ENCODE data around the gene SLC39A8.
"Not testable (repeated sequence)": the region's sequence is repeated elsewhere in the genome, so short reads cannot be mapped to it uniquely, and the experiment has no call there.

Gene SLC39A8

DNA sequence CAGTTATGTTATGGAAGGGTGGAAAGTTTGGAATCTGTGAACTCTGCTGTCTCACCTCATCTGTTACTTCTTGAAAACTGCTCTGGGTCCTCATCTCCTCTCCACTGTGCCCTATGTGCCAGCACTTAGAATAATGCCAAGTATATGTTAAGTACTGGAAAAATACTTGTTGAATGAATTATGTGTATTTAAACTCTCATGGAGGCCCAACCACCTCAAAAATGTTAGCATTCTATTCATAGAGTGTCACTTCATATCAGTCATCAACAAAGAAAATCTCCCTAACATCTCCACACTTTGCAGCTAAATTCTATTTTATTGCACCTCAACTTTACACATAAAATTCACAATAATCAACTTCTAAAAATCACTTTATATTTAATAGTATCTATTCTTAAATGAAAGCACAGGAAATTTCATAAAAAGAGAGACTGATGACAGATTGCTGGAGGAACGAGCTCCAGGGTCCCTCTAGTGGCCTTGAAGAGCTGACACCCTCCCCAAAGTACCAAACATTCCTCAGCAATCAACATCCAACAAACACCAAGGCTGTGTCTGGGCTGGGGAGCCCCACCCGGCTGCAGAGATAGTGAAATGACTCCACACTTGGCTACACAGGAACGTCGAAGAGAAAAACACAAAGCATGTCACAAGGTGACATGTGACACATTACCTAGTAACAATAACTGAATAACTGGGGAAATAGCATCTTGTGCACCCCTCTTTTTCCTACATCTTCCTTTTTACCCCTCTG is 45.8 kb downstream of the SLC39A8 start:
- Histone ChIP-seq H3K4me3 (ENCODE audit: low read length) (no peak overlapping the region), H3K4me1 (ENCODE audit: insufficient read depth, low read length) (peaks cover 15% of the 10 kb centered on the region), H3K9me3 (ENCODE audit: insufficient read depth, low read depth, low read length) (no peaks in the 10 kb centered on the region), H3K27ac (ENCODE audit: low read depth, low read length) (no peak overlapping the region), H3K9ac (ENCODE audit: low read depth, low read length) (no peak overlapping the region), H3K27me3 (ENCODE audit: insufficient read depth, low read length) (no peaks in the 10 kb centered on the region), H3K36me3 (ENCODE audit: insufficient read depth, low read length) (peaks cover 5% of the 10 kb centered on the region)
- WGBS, result 12% methylated on average over 4 of the region's 4 CpGs

DNA sequence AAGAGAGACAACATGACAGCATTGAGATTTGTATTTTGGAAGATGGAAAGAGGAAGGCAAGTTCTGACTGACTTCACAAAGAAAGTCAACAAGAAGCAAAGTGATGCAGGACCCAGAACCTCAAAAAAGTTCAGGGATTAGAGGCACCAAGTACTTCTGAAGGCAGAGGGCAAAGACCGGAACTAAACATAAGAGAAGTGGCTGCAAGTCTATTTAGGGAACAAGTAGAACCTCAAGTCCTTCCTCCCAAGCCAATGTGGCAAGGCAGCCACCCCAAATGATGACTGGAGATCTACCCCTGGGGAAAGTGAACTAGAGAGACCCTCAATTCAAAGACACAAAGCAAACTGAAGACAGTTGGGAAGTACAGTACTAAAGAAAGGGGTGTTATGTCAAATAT is 46.6 kb downstream of the SLC39A8 start:
- no peak overlapping the region for H3K27ac ChIP-seq (ENCODE audit: low read depth, low read length)
- 89% methylated on average over 1 of the region's 1 CpG for WGBS
- no peaks in the 10 kb centered on the region for H3K36me3 ChIP-seq (ENCODE audit: insufficient read depth, low read length)
- no peaks in the 10 kb centered on the region for H3K27me3 ChIP-seq (ENCODE audit: insufficient read depth, low read length)
- no peak overlapping the region for H3K9ac ChIP-seq (ENCODE audit: low read depth, low read length)
- no peaks in the 10 kb centered on the region for H3K9me3 ChIP-seq (ENCODE audit: insufficient read depth, low read depth, low read length)
- no peak overlapping the region for H3K4me3 ChIP-seq (ENCODE audit: low read length)
- H3K4me1 ChIP-seq (ENCODE audit: insufficient read depth, low read length), result peaks cover 15% of the 10 kb centered on the region

DNA sequence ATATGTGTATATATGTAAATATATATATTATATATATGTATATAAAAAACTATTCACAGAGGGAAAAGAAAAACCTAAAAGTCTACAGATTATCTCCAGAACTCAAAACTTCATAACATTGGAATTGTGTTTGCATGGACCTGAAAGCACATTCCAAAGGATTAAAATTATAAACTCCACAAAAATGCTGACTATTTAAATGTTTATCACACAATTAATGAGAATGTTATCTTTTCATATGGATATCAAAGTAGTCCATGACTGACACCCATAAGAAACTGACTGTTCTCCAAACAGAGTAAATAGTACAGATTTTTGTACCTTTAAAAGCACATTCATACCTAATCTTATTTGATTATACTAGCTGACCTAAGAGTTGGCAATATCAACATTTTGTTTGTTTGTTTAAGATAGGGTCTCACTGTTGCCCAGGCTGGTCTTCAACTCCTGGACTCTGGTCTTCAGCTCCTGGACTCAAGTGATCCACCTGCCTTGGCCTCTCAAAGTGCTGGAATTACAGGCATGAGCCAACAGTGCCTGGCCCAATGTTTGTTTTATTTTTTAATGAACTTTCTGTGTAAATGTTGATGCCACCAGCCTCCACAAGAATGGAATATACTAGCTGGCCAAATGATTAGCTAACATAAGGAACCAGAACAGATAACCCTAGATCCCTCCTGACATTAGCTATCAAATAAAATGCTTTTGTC is 50.0 kb downstream of the SLC39A8 start:
- Histone ChIP-seq H3K27me3 (ENCODE audit: insufficient read depth, low read length) (no peaks in the 10 kb centered on the region), H3K36me3 (ENCODE audit: insufficient read depth, low read length) (no peaks in the 10 kb centered on the region), H3K4me1 (ENCODE audit: insufficient read depth, low read length) (peaks cover 19% of the 10 kb centered on the region), H3K9me3 (ENCODE audit: insufficient read depth, low read depth, low read length) (no peaks in the 10 kb centered on the region), H3K4me3 (ENCODE audit: low read length) (no peak overlapping the region), H3K9ac (ENCODE audit: low read depth, low read length) (no peak overlapping the region), H3K27ac (ENCODE audit: low read depth, low read length) (no peak overlapping the region)

DNA sequence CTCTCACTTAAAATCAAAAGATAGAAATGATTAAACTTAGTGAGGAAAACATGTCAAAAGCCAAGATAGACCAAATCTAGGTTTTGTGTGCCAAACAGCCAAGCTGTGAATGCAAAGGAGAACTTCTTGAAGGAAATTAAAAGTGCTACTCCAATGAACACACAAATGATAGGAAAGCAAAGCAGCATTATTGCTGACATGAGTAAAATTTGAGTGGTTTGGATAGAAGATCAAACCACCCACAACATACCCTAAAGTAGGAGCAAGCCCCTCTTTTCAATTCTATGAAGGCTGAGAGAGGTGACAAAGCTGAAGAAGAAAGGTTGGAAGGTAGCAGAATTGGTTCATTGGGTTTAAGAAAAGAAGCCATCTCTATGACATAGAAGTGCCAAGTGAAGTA is 56.8 kb downstream of the SLC39A8 start:
- no peak overlapping the region for H3K27ac ChIP-seq (ENCODE audit: low read depth, low read length)
- H3K9ac ChIP-seq (ENCODE audit: low read depth, low read length), result no peak overlapping the region

DNA sequence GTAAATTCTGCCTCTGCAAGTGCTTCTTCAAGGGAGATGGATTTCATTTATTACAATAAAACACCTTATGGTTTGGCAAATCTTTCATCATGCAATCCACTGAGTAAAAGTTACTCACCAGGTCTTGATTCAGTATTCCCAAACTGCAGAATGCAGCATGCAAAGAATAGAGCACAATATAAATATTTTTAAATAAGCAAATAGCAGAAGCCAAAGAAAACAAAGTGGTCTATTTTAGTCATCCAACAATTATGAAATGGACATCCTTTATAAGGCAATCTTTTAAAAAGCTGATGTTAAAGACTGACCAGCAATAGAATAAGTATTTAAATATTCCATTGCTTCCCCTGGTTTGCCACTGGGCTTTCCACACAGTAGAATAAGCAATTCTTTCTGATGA is 59.5 kb downstream of the SLC39A8 start:
- H3K4me1 ChIP-seq (ENCODE audit: insufficient read depth, low read length), result no peaks in the 10 kb centered on the region

More for the DNA sequence above, 56.8 kb downstream of the SLC39A8 start:
- H3K9me3 ChIP-seq (ENCODE audit: insufficient read depth, low read depth, low read length), result no peaks in the 10 kb centered on the region
- H3K4me1 ChIP-seq (ENCODE audit: insufficient read depth, low read length), result peaks cover 4% of the 10 kb centered on the region; the same call in 1 of the 2 replicates
- H3K27me3 ChIP-seq (ENCODE audit: insufficient read depth, low read length), result no peaks in the 10 kb centered on the region
- no peaks in the 10 kb centered on the region for H3K36me3 ChIP-seq (ENCODE audit: insufficient read depth, low read length)
- H3K4me3 ChIP-seq (ENCODE audit: low read length), result no peak overlapping the region

DNA sequence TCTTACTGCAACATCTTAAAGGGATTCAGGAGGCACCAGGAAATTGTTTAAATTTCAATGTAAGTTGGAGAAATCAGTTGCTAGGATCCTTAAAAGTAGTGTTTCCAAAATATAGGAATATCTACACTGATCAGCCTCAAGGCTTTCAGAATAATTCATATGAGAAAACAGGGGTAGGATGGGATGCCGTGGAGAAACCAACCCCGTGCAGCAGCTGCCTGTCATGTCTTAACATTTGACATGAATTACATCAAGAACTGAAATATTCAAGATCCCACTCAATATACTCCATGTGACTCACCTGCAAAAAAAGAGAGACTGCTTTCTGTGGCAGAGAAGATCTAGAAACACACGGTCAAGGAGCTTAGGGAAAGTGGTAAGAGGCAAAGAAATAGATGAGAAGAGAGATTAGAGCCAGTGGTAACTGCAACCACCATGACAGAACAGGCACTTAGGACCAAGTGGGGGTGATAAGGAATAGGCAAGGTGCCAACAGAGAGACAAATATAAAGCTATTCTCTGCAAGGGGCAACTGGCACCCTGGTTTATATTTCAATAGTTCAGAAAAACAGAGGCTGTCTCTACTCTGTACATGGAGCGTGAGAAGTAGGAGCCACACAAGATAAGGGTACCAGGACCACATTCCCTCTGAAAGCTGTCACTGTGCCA is 64.0 kb downstream of the SLC39A8 start:
- no peaks in the 10 kb centered on the region for H3K36me3 ChIP-seq (ENCODE audit: insufficient read depth, low read length)
- no peaks in the 10 kb centered on the region for H3K27me3 ChIP-seq (ENCODE audit: insufficient read depth, low read length)
- H3K4me1 ChIP-seq (ENCODE audit: insufficient read depth, low read length), result no peaks in the 10 kb centered on the region
- no peaks in the 10 kb centered on the region for H3K9me3 ChIP-seq (ENCODE audit: insufficient read depth, low read depth, low read length)
- H3K27ac ChIP-seq (ENCODE audit: low read depth, low read length), result no peak overlapping the region
- WGBS, result 97% methylated on average over 4 of the region's 4 CpGs
- H3K4me3 ChIP-seq (ENCODE audit: low read length), result no peak overlapping the region
- no peak overlapping the region for H3K9ac ChIP-seq (ENCODE audit: low read depth, low read length)

More for the DNA sequence above, 59.5 kb downstream of the SLC39A8 start:
- Histone ChIP-seq H3K4me3 (ENCODE audit: low read length) (no peak overlapping the region), H3K27me3 (ENCODE audit: insufficient read depth, low read length) (no peaks in the 10 kb centered on the region), H3K9ac (ENCODE audit: low read depth, low read length) (no peak overlapping the region), H3K27ac (ENCODE audit: low read depth, low read length) (no peak overlapping the region), H3K36me3 (ENCODE audit: insufficient read depth, low read length) (no peaks in the 10 kb centered on the region), H3K9me3 (ENCODE audit: insufficient read depth, low read depth, low read length) (no peaks in the 10 kb centered on the region)

DNA sequence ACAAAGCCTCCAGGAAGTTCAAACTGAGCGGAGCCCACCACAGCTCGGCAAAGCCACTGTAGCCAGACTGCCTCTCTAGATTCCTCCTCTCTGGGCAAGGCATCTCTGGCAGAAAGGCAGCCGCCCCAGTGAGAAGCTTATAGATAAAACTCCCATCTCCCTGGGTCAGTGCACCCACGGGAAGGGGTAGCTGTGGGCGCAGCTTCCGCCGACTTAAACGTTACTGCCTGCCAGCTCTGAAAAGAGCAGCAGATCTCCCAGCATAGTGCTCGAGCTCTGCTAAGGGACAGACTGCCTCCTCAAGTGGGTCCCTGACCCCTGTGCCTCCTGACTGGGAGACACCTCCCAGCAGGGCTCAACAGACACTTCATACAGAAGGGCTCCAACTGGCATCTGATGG is 72.0 kb downstream of the SLC39A8 start:
- not testable (repeated sequence) for H3K27ac ChIP-seq (ENCODE audit: low read depth, low read length); H3K4me1 ChIP-seq (ENCODE audit: insufficient read depth, low read length); H3K27me3 ChIP-seq (ENCODE audit: insufficient read depth, low read length); H3K9ac ChIP-seq (ENCODE audit: low read depth, low read length); H3K36me3 ChIP-seq (ENCODE audit: insufficient read depth, low read length); H3K4me3 ChIP-seq (ENCODE audit: low read length); H3K9me3 ChIP-seq (ENCODE audit: insufficient read depth, low read depth, low read length)
- WGBS, result 95% methylated on average over 9 of the region's 9 CpGs

DNA sequence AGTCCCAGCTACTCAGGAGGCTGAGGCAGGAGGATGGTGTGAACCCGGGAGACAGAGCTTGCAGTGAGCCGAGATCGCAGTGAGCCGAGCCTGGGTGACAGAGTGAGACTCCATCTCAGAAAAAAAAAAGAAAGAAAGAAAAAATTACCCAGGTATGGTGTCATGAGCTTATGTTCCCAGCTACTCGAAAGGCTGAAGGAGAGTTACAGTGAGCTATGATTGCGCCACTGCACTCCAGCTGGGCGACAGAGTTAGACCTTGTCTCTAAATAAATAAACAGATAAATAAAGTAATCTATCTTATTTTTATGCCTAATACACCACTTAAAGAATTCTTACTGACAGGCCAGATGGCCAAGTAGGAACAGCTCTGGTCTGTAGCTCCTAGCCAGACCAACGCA is 73.0 kb downstream of the SLC39A8 start:
- Histone ChIP-seq H3K4me3 (ENCODE audit: low read length) (no peak overlapping the region), H3K27ac (ENCODE audit: low read depth, low read length) (no peak overlapping the region), H3K27me3 (ENCODE audit: insufficient read depth, low read length) (no peaks in the 10 kb centered on the region), H3K36me3 (ENCODE audit: insufficient read depth, low read length) (no peaks in the 10 kb centered on the region), H3K9ac (ENCODE audit: low read depth, low read length) (no peak overlapping the region), H3K4me1 (ENCODE audit: insufficient read depth, low read length) (no peaks in the 10 kb centered on the region), H3K9me3 (ENCODE audit: insufficient read depth, low read depth, low read length) (no peaks in the 10 kb centered on the region)
- 90% methylated on average over 8 of the region's 8 CpGs for WGBS

DNA sequence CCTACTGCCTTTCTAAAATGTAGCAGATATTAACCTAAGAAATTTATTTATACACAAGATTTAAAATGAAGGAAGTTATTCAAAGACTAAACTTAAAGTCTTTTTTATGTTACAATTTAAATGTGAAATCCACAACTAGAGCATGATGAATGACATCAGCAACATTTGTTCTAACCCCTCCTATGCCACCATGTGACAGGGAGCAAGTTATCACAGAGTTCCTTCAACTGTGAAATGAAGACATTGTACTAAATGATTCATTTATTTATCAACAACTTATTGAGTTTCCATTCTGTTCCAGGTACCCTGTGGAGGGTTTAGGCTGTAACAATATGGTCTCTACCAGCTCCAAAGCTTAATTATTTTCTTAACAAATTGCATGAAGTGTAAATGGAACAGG is 76.9 kb downstream of the SLC39A8 start:
- no peaks in the 10 kb centered on the region for H3K9me3 ChIP-seq (ENCODE audit: insufficient read depth, low read depth, low read length)
- no peak overlapping the region for H3K4me3 ChIP-seq (ENCODE audit: low read length)
- H3K4me1 ChIP-seq (ENCODE audit: insufficient read depth, low read length), result no peaks in the 10 kb centered on the region
- no peak overlapping the region for H3K9ac ChIP-seq (ENCODE audit: low read depth, low read length)
- H3K27me3 ChIP-seq (ENCODE audit: insufficient read depth, low read length), result no peaks in the 10 kb centered on the region
- no peak overlapping the region for H3K27ac ChIP-seq (ENCODE audit: low read depth, low read length)
- H3K36me3 ChIP-seq (ENCODE audit: insufficient read depth, low read length), result peaks cover 4% of the 10 kb centered on the region; the same call in 1 of the 2 replicates

DNA sequence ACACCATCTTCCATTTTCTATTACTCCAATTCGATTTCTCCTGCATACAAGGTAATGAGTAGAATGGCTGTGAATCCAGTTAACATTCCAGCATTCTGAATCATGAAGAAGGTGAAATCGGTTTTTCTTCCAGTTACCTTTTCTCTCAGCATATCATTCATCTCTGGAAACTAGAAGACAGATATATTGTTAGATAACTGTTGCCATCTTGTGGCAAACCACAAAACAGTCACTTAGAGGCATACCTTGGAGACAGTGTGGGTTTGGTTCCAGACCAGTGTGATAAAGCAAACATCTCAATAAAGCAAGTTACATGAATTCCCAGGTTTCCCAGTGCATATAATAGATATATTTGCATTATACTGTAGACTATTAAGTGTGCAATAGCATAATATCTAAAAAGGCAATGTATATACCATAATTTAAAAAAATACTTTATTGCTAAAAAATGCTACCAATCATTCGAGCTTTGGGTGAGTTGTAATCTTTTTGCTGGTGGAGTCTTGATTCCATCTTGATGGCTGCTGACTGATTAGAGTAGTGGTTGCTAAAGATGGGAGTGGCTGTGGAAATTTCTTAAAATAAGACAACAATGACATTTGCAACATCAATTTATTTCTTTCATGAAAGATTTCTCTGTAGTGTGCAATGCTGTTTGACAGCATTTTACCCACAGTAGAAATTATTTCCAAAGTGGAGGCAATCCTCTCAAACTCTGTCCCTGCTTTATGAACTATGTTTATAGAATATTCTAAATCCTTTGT is 82.1 kb downstream of the SLC39A8 start:
- no peaks in the 10 kb centered on the region for H3K27me3 ChIP-seq (ENCODE audit: insufficient read depth, low read length)
- no peak overlapping the region for H3K4me3 ChIP-seq (ENCODE audit: low read length)
- peaks cover 4% of the 10 kb centered on the region; the same call in 1 of the 2 replicates for H3K36me3 ChIP-seq (ENCODE audit: insufficient read depth, low read length)
- H3K9ac ChIP-seq (ENCODE audit: low read depth, low read length), result no peak overlapping the region
- H3K4me1 ChIP-seq (ENCODE audit: insufficient read depth, low read length), result peaks cover 3% of the 10 kb centered on the region; the same call in 1 of the 2 replicates
- H3K9me3 ChIP-seq (ENCODE audit: insufficient read depth, low read depth, low read length), result no peaks in the 10 kb centered on the region
- no peak overlapping the region for H3K27ac ChIP-seq (ENCODE audit: low read depth, low read length)
- 92% methylated on average over 1 of the region's 3 CpGs for WGBS

DNA sequence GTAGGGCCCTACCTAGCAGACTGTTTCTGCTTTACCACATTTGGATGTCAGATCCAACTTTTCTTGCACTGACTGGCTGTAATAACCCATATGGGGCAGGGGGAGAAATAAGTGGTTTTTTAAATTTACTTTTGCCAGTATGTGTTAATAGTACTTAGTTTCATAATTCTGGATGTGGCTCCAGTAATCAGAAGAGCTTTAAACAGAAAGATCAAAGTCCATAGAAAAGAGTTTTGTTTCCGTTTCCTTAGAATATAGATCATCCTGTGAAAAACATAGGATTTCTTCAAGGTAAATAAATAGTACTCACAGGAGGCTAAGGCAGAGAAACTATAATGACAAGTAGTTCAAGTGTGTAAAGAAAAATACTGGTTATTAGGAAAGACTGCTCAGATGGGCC is 85.6 kb downstream of the SLC39A8 start:
- Histone ChIP-seq H3K36me3 (ENCODE audit: insufficient read depth, low read length) (no peaks in the 10 kb centered on the region), H3K27ac (ENCODE audit: low read depth, low read length) (no peak overlapping the region), H3K4me1 (ENCODE audit: insufficient read depth, low read length) (peaks cover 3% of the 10 kb centered on the region; the same call in 1 of the 2 replicates), H3K4me3 (ENCODE audit: low read length) (no peak overlapping the region), H3K9ac (ENCODE audit: low read depth, low read length) (no peak overlapping the region), H3K9me3 (ENCODE audit: insufficient read depth, low read depth, low read length) (no peaks in the 10 kb centered on the region), H3K27me3 (ENCODE audit: insufficient read depth, low read length) (no peaks in the 10 kb centered on the region)
- WGBS, result 100% methylated on average over 1 of the region's 1 CpG

Measured in HUES64 (cell line).